Gastrocnemius medialis (tissue), 4 donors: ENCODE data around the gene GBP2.

Experiments
- CTCF ChIP-seq, 5 experiments: fragments of 450-650 bp in 3 of 5; fragments of 200-600 bp in 2 of 5; sonication (generic) in 2 of 5; IDR thresholded peaks in 4 of 5; conservative IDR thresholded peaks in 1 of 5; 1 replicate in 4 of 5; 2 replicates in 1 of 5; pipeline ENCODE4 v1.5.1; 2016 to 2019; ENCODE audit warnings: antibody characterized with exemption in 5 of 5, mild to moderate bottlenecking in 3 of 5, moderate library complexity in 3 of 5
- POLR2A ChIP-seq, 2 donors: fragments of 450-650 bp; IDR thresholded peaks; one replicate each; pipeline ENCODE4 v1.6.1; 2017; ENCODE audit warnings: antibody characterized with exemption in 2 of 2, mild to moderate bottlenecking in 2 of 2, moderate library complexity in 2 of 2

GRCh38 chr1:89149229-89149628, 23.3 kb upstream of the GBP2 start:
- TF ChIP-seq CTCF (IDR thresholded peaks at IDR 0.05 in 4 of 5, conservative IDR thresholded peaks at IDR 0.05 in 1 of 5) (peak in 1 of 5 experiments; percentile 7), POLR2A (IDR thresholded peaks at IDR 0.05) (no peak)
